Hepatocyte (in vitro differentiated cells): ENCODE measurements around the gene MT1M. TPM values are rescaled to one million over a fixed set of nuclear protein-coding genes. Genes with fewer than 3 reads are reported as not detected.

Experiments used
- DNase-seq: peaks from one replicate; pipeline ENCODE4 v3.0.0-alpha.2; 2016; ENCODE audit warnings: low spot score
- H2AFZ ChIP-seq: fragments of 200-600 bp; sonication (generic); 2 replicates; pipeline ENCODE4 v1.6.0; 2016; ENCODE audit warnings: antibody characterized with exemption, mild to moderate bottlenecking
- H3K27ac ChIP-seq: fragments of 200-600 bp; sonication (generic); 2 replicates; pipeline ENCODE4 v1.5.1; 2016; ENCODE audit warnings: mild to moderate bottlenecking
- H3K27me3 ChIP-seq: fragments of 200-600 bp; sonication (generic); 2 replicates; pipeline ENCODE4 v1.6.1; 2016
- H3K36me3 ChIP-seq: fragments of 200-600 bp; sonication (generic); replicated peaks from 2 replicates; pipeline ENCODE4 v1.5.1; 2016; ENCODE audit warnings: low read depth; ENCODE audit not compliant: insufficient read depth
- H3K4me1 ChIP-seq: fragments of 200-600 bp; sonication (generic); 2 replicates; pipeline ENCODE4 v1.5.1; 2016; ENCODE audit warnings: mild to moderate bottlenecking, moderate library complexity; ENCODE audit not compliant: insufficient read depth
- H3K4me2 ChIP-seq: fragments of 200-600 bp; sonication (generic); 2 replicates; pipeline ENCODE4 v1.6.0; 2016
- H3K4me3 ChIP-seq: fragments of 200-600 bp; sonication (generic); 2 replicates; pipeline ENCODE4 v1.5.1; 2016; ENCODE audit warnings: mild to moderate bottlenecking
- H3K79me2 ChIP-seq: fragments of 200-600 bp; sonication (generic); 2 replicates; pipeline ENCODE4 v1.6.0; 2017; ENCODE audit warnings: mild to moderate bottlenecking
- H3K9me2 ChIP-seq: fragments of 200-600 bp; sonication (generic); replicated peaks from 2 replicates; pipeline ENCODE4 v1.6.0; 2017; ENCODE audit warnings: mild to moderate bottlenecking; ENCODE audit not compliant: insufficient read depth
- H3K9me3 ChIP-seq: fragments of 200-600 bp; sonication (generic); 2 replicates; pipeline ENCODE4 v1.5.1; 2016; ENCODE audit warnings: low read depth, mild to moderate bottlenecking
- H4K20me1 ChIP-seq: fragments of 200-600 bp; sonication (generic); 2 replicates; pipeline ENCODE4 v1.6.0; 2016; ENCODE audit warnings: mild to moderate bottlenecking; ENCODE audit not compliant: insufficient read depth, poor library complexity, severe bottlenecking
- CTCF ChIP-seq: fragments of 200-600 bp; sonication (generic); IDR thresholded peaks from 2 replicates; pipeline ENCODE4 v1.5.1; 2016; ENCODE audit warnings: antibody characterized with exemption, mild to moderate bottlenecking; ENCODE audit not compliant: poor library complexity
- EZH2 ChIP-seq: fragments of 200-600 bp; sonication (generic); IDR thresholded peaks from 2 replicates; pipeline ENCODE4 v1.6.1; 2016; ENCODE audit warnings: antibody characterized with exemption, mild to moderate bottlenecking, borderline replicate concordance
- EZH2phosphoT487 ChIP-seq: fragments of 200-600 bp; sonication (generic); IDR thresholded peaks from one replicate; pipeline ENCODE4 v1.6.1; 2018; ENCODE audit warnings: antibody characterized with exemption, mild to moderate bottlenecking, low read depth, moderate library complexity; ENCODE audit not compliant: unreplicated experiment, severe bottlenecking
- WGBS: methylation state at CpG from one replicate; pipeline ENCODE4 v1.1.6; 2016; ENCODE audit warnings: low lambda C conversion rate; ENCODE audit errors: missing lambda C conversion rate; 5-methylcytosine and 5-hydroxymethylcytosine counted together
- polyA plus RNA-seq: library from polyadenylated mRNA; unstranded; fragments of >200 nt; fragmentation: Nextera tagmentation; extraction: Ambion mirVana; gene quantifications from 2 replicates; pipeline ENCODE4 v1.2.1, GENCODE V29; 2016
- total RNA-seq: library from RNA; depleted of rRNA; stranded (reverse); fragments of >200 nt; gene quantifications from 2 replicates; pipeline ENCODE4 v1.2.3, GENCODE V29; 2014

Gene MT1M
- total and polyA plus RNA-seq, 2 experiments from 2014 or later: 0.60 TPM; not detected in 1

DNA sequence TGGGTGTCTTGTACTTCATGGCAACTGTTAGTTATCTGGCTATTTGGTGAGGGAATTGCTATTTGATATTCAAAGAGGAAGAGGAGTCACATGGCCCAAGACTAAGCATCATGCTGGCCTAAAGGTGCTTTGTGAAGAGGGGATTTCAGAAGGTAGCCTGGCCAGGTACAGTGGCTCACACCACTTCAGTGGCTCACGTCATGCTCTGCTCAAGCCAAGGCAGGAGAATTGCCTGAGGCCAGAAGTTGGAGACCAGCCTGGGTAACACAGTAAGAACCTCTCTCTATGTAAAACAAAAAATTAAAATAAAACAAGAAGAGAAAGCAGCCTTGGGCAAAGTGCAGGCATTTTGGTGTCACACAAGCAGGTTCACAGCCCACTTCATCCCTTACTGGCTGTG is 12.9 kb downstream of the MT1M start:
- 56% methylated on average over 1 of the region's 1 CpG for WGBS
- Histone ChIP-seq H4K20me1 (no peaks in the 10 kb centered on the region), H2AFZ (no peak overlapping the region), H3K27me3 (peaks cover 93% of the 10 kb centered on the region), H3K4me1 (peaks cover 10% of the 10 kb centered on the region), H3K4me2 (no peak overlapping the region), H3K79me2 (no peaks in the 10 kb centered on the region), H3K36me3 (no peaks in the 10 kb centered on the region), H3K27ac (no peak overlapping the region), H3K9me3 (no peaks in the 10 kb centered on the region), H3K4me3 (no peak overlapping the region), H3K9me2 (no peaks in the 10 kb centered on the region)
- DNase-seq: no peak
- TF ChIP-seq EZH2phosphoT487 (no peak), EZH2 (no peak), CTCF (no peak)

DNA sequence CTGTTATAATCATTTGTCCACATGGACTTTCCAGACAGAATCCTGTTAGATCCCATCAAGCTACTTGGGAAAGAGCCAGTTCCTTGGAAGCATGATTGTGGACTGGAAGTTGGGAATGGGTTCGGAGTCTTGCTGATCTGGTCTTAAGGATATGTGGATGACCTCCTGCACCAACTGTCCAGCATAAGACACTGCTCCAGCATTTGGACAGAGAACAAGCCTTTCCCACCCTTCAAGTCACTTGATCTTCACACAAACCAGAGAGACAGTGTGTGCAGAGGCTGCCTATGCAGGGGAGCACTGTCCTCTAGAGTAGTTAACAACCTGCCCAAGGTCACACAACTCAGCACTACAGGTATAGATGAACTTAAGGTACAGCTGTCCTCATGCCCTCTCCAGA is 13.4 kb downstream of the MT1M start:
- no peaks in the 10 kb centered on the region for H3K36me3 ChIP-seq
- TF ChIP-seq EZH2phosphoT487: no peak
- TF ChIP-seq CTCF: no peak
- no peak for TF ChIP-seq EZH2
- peaks cover 10% of the 10 kb centered on the region for H3K4me1 ChIP-seq
- H2AFZ ChIP-seq: no peak overlapping the region
- H3K4me2 ChIP-seq: no peak overlapping the region
- no peak for DNase-seq
- H3K9me3 ChIP-seq: no peaks in the 10 kb centered on the region
- WGBS: 0% methylated on average over 1 of the region's 1 CpG
- no peaks in the 10 kb centered on the region for H4K20me1 ChIP-seq
- H3K9me2 ChIP-seq: no peaks in the 10 kb centered on the region
- no peak overlapping the region for H3K27ac ChIP-seq
- no peaks in the 10 kb centered on the region for H3K79me2 ChIP-seq
- no peak overlapping the region for H3K4me3 ChIP-seq
- H3K27me3 ChIP-seq: peaks cover 88% of the 10 kb centered on the region

GRCh38 chr16:56647641-56648431 is 15.4 kb downstream of the MT1M start:
- H3K4me3 ChIP-seq: no peak overlapping the region
- H3K4me2 ChIP-seq: no peak overlapping the region
- H3K9me3 ChIP-seq: no peaks in the 10 kb centered on the region
- 23% methylated on average over 29 of the region's 33 CpGs for WGBS
- H3K36me3 ChIP-seq: no peaks in the 10 kb centered on the region
- H2AFZ ChIP-seq: no peak overlapping the region
- H3K9me2 ChIP-seq: no peaks in the 10 kb centered on the region
- H3K79me2 ChIP-seq: no peaks in the 10 kb centered on the region
- no peak overlapping the region for H3K27ac ChIP-seq
- H4K20me1 ChIP-seq: no peaks in the 10 kb centered on the region
- DNase-seq: peak; percentile 28
- TF ChIP-seq EZH2 (peak; percentile 53), CTCF (no peak)
- peaks cover 10% of the 10 kb centered on the region for H3K4me1 ChIP-seq
- peaks cover 78% of the 10 kb centered on the region for H3K27me3 ChIP-seq
